ENCODE measurements around the gene FREY1. TPM values are rescaled to one million over a fixed set of nuclear protein-coding genes. Genes with fewer than 3 reads are reported as not detected.

Gene FREY1
- total RNA-seq, 2 experiments from 2014 or later: 0.73 to 0.88 TPM

GRCh38 chr11:45919806-45920530 lies 12.9 kb upstream of the FREY1 start:
- Mint-ChIP-seq H3K27me3 (peaks cover 11% of the 10 kb centered on the region), H3K4me1 (ENCODE audit: low read depth) (peaks cover 31% of the 10 kb centered on the region), H3K4me3 (no peak overlapping the region), H3K27ac (no peak overlapping the region), H3K9me3 (no peaks in the 10 kb centered on the region), H3K36me3 (peaks cover 8% of the 10 kb centered on the region)
- DNase-seq: no peak
- intact Hi-C loops (cut with micrococcal nuclease): loop anchor here (2.0 to 5.0 kb wide), 3 partner anchors 202 to 1353 kb away; partner anchors contain the start of genes CD82 and PHF21A
- CTCF ChIA-PET: no interaction called here
- POLR2A ChIA-PET: no interaction called here

- CTCF ChIA-PET: interaction anchor here (0.6 to 1.1 kb wide), 3 partner anchors 59 to 147 kb away, joined by 3 to 4 read pairs (median 3); no protein-coding TSS in a partner anchor
- no peak for DNase-seq
- Mint-ChIP-seq H3K9me3 (no peaks in the 10 kb centered on the region), H3K4me3 (peak overlapping the region; percentile 96), H3K27me3 (peaks cover 9% of the 10 kb centered on the region), H3K4me1 (ENCODE audit: low read depth) (peaks cover 29% of the 10 kb centered on the region), H3K27ac (peak overlapping the region; percentile 89), H3K36me3 (peaks cover 10% of the 10 kb centered on the region)
- POLR2A ChIA-PET: interaction anchor here (2.2 kb wide), 1 partner anchor 8 kb away, joined by 7 read pairs; no protein-coding TSS in a partner anchor
- intact Hi-C loops (cut with micrococcal nuclease): loop anchor here (1.0 to 5.0 kb wide), 6 partner anchors 72 to 1352 kb away; partner anchors contain the start of genes ARHGAP1, CD82, CRY2 and PHF21A
Observed at GRCh38 chr11:45918962-45919675, 12.0 kb upstream of the FREY1 start.

- Mint-ChIP-seq H3K27ac (peak overlapping the region; percentile 96), H3K9me3 (no peaks in the 10 kb centered on the region), H3K4me3 (peak overlapping the region; percentile 96), H3K4me1 (ENCODE audit: low read depth) (peaks cover 28% of the 10 kb centered on the region), H3K36me3 (peaks cover 12% of the 10 kb centered on the region), H3K27me3 (peaks cover 6% of the 10 kb centered on the region)
- DNase-seq: peak; percentile 83
- intact Hi-C loops (cut with micrococcal nuclease): loop anchor here (1.0 to 5.0 kb wide), 6 partner anchors 71 to 1351 kb away; partner anchors contain the start of genes ARHGAP1, CD82, CRY2 and PHF21A
- POLR2A ChIA-PET: interaction anchor here (0.7 to 2.2 kb wide), 6 partner anchors 9 to 320 kb away, joined by 3 to 7 read pairs (median 4); partner anchors contain the start of gene CRY2
- CTCF ChIA-PET: interaction anchor here (0.6 to 2.2 kb wide), 7 partner anchors 59 to 320 kb away, joined by 3 to 7 read pairs (median 4); no protein-coding TSS in a partner anchor
Observed at GRCh38 chr11:45918331-45918941, 11.4 kb upstream of the FREY1 start.

- ChIA-PET CTCF (interaction anchor here (0.6 to 2.2 kb wide), 7 partner anchors 71 to 320 kb away, joined by 3 to 7 read pairs (median 4); no protein-coding TSS in a partner anchor), POLR2A (interaction anchor here (0.7 to 2.2 kb wide), 6 partner anchors 8 to 321 kb away, joined by 3 to 7 read pairs (median 4); partner anchors contain the start of gene CRY2)
- Mint-ChIP-seq H3K4me3 (peak within 1 kb of the TSS; percentile 96), H3K9me3 (no peaks in the 10 kb centered on the region), H3K27ac (peak within 1 kb of the TSS; percentile 96), H3K27me3 (peaks cover 3% of the 10 kb centered on the region), H3K36me3 (peaks cover 12% of the 10 kb centered on the region), H3K4me1 (ENCODE audit: low read depth) (peaks cover 26% of the 10 kb centered on the region)
- peak; percentile 98 for DNase-seq
- intact Hi-C loops (cut with micrococcal nuclease): loop anchor here (1.0 to 5.0 kb wide), 6 partner anchors 70 to 1350 kb away; partner anchors contain the start of genes ARHGAP1, CD82, CRY2 and PHF21A
Observed at GRCh38 chr11:45917623-45918330, 10.7 kb upstream of the FREY1 start, which contains the start of gene PEX16. Gene PEX16, minus strand, starts transcription at chr11:45917877. Its CDS starts 66 bp downstream, at chr11:45917811.

- Mint-ChIP-seq H3K4me3 (peak overlapping the region; percentile 96), H3K27me3 (peaks cover 3% of the 10 kb centered on the region), H3K4me1 (ENCODE audit: low read depth) (peaks cover 26% of the 10 kb centered on the region), H3K27ac (peak overlapping the region; percentile 96), H3K36me3 (peaks cover 12% of the 10 kb centered on the region), H3K9me3 (no peaks in the 10 kb centered on the region)
- peak; percentile 42 for DNase-seq
- CTCF ChIA-PET: interaction anchor here (0.6 to 2.2 kb wide), 3 partner anchors 71 to 89 kb away, joined by 3 to 7 read pairs (median 6); no protein-coding TSS in a partner anchor
- POLR2A ChIA-PET: interaction anchor here (2.0 to 2.2 kb wide), 2 partner anchors 10 to 70 kb away, joined by 5 to 7 read pairs; partner anchors contain the start of gene CRY2
- intact Hi-C loops (cut with micrococcal nuclease): loop anchor here (5.0 kb wide), 2 partner anchors 205 to 1350 kb away; partner anchors contain the start of genes CD82 and PHF21A
Observed at GRCh38 chr11:45917286-45917622, 10.2 kb upstream of the FREY1 start.

- H3K36me3 Mint-ChIP-seq: peaks cover 20% of the 10 kb centered on the region
- peaks cover 26% of the 10 kb centered on the region for H3K4me1 Mint-ChIP-seq (ENCODE audit: low read depth)
- no peaks in the 10 kb centered on the region for H3K9me3 Mint-ChIP-seq
- POLR2A ChIA-PET: no interaction called here
- H3K27ac Mint-ChIP-seq: no peak overlapping the region
- intact Hi-C loops (cut with micrococcal nuclease): loop anchor here (5.0 kb wide), 2 partner anchors 207 to 1348 kb away; partner anchors contain the start of genes CD82 and PHF21A
- CTCF ChIA-PET: no interaction called here
- no peak overlapping the region for H3K4me3 Mint-ChIP-seq
- DNase-seq: no peak
- no peaks in the 10 kb centered on the region for H3K27me3 Mint-ChIP-seq
Observed at GRCh38 chr11:45915446-45915845, 8.4 kb upstream of the FREY1 start.

GRCh38 chr11:45913942-45914635 lies 7.0 kb upstream of the FREY1 start:
- ChIA-PET CTCF (no interaction called here), POLR2A (no interaction called here)
- intact Hi-C loops (cut with micrococcal nuclease): no loop called here
- peaks cover 20% of the 10 kb centered on the region for H3K36me3 Mint-ChIP-seq
- H3K27me3 Mint-ChIP-seq: no peaks in the 10 kb centered on the region
- no peak for DNase-seq
- peaks cover 20% of the 10 kb centered on the region for H3K4me1 Mint-ChIP-seq (ENCODE audit: low read depth)
- no peaks in the 10 kb centered on the region for H3K9me3 Mint-ChIP-seq
- H3K4me3 Mint-ChIP-seq: no peak overlapping the region
- no peak overlapping the region for H3K27ac Mint-ChIP-seq

GRCh38 chr11:45913514-45913913 lies 6.4 kb upstream of the FREY1 start:
- intact Hi-C loops (cut with micrococcal nuclease): no loop called here
- Mint-ChIP-seq H3K27ac (no peak overlapping the region), H3K9me3 (no peaks in the 10 kb centered on the region), H3K4me3 (no peak overlapping the region), H3K4me1 (ENCODE audit: low read depth) (peaks cover 15% of the 10 kb centered on the region), H3K36me3 (peaks cover 20% of the 10 kb centered on the region), H3K27me3 (no peaks in the 10 kb centered on the region)
- no peak for DNase-seq
- ChIA-PET CTCF (no interaction called here), POLR2A (no interaction called here)

- no peak overlapping the region for H3K4me3 Mint-ChIP-seq
- intact Hi-C loops (cut with micrococcal nuclease): no loop called here
- no peak overlapping the region for H3K27ac Mint-ChIP-seq
- POLR2A ChIA-PET: no interaction called here
- CTCF ChIA-PET: no interaction called here
- no peak for DNase-seq
- peaks cover 6% of the 10 kb centered on the region for H3K4me1 Mint-ChIP-seq (ENCODE audit: low read depth)
- peaks cover 13% of the 10 kb centered on the region for H3K36me3 Mint-ChIP-seq
- no peaks in the 10 kb centered on the region for H3K9me3 Mint-ChIP-seq
- H3K27me3 Mint-ChIP-seq: no peaks in the 10 kb centered on the region
Observed at GRCh38 chr11:45910623-45911022, 3.6 kb upstream of the FREY1 start.

- H3K27ac Mint-ChIP-seq: no peak overlapping the region
- H3K4me3 Mint-ChIP-seq: no peak overlapping the region
- intact Hi-C loops (cut with micrococcal nuclease): no loop called here
- peaks cover 12% of the 10 kb centered on the region for H3K36me3 Mint-ChIP-seq
- ChIA-PET CTCF (no interaction called here), POLR2A (interaction anchor here (0.6 to 1.0 kb wide), 2 partner anchors 8 to 38 kb away, joined by 3 read pairs; partner anchors contain the start of gene PEX16)
- H3K4me1 Mint-ChIP-seq (ENCODE audit: low read depth): peaks cover 4% of the 10 kb centered on the region
- no peaks in the 10 kb centered on the region for H3K9me3 Mint-ChIP-seq
- DNase-seq: no peak
- H3K27me3 Mint-ChIP-seq: no peaks in the 10 kb centered on the region
Observed at GRCh38 chr11:45909594-45910475, 2.8 kb upstream of the FREY1 start.
